HG03135 (cell line): ENCODE measurements around the gene PPM1M.
A peak's percentile ranks its signal among the peaks of the same experiment; 100 is the strongest.
"Not testable (repeated sequence)": the region's sequence is repeated elsewhere in the genome, so short reads cannot be mapped to it uniquely, and the experiment has no call there.

Source experiments
- ATAC-seq: cut with Tn5 transposase; IDR thresholded peaks from one replicate; pipeline ENCODE4 v1.9.1; 2021; ENCODE audit warnings: mild to moderate bottlenecking, moderate library complexity; ENCODE audit not compliant: unreplicated experiment

PPM1M gene

DNA sequence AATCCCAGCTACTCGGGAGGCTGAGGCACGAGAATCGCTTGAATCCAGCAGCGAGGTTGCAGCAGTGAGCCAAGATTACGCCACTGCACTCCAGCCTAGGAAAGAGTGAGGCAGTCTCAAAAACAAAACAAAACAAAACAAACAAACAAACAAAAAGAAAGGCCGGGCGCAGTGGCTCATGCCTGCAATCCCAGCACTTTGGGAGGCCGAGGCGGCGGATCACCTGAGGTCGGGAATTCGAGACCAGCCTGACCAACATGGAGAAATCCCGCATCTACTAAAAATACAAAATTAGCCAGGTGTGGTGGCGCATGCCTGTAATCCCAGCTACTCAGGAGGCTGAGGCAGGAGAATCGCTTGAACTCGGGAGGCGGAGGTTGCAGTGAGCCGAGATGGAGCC, 29.2 kb downstream of the PPM1M start:
- ATAC-seq, result not testable (repeated sequence)

DNA sequence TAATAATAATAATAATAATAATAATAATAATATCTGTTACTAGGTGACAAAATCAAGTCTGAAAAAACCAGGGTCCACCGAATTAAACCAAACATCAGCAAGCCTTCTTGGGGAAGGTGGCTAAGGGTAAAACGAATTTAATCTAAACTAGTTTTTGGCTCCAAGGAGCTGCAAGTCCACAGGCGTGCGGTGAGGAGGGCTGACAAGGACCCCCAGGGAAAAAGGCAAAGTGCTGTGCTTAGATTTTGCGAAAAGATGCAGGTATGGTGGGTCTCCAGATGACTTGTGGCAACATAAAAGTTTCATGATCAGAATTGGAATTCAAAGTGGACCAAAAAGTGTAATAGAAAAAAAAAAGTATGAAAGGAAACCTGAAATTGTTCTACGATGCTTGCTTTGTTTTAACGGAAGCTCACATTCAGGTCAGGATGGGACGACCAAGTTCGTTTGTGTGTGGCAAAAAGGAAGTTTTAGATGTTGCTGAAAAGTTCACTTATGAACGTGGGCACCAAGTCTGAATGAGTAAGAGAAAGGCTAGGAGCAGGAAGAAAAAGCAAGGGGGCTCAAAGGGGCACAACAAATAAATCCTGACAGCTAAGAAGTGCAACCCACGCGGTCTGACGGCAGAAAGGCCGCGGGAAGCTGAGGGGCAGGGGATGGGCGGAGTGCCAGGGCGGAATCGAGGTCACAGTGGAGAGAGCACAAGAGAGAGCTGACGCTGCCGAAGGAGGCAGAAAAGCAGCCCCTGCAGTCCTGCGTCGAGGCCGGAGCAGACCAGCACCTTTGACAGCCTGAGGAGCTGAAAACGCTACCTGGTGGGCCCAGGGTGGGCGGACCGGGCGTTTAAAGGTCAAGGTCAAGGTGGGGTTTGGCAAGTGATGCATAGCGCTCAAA, 31.8 kb downstream of the PPM1M start:
- no peak for ATAC-seq

DNA sequence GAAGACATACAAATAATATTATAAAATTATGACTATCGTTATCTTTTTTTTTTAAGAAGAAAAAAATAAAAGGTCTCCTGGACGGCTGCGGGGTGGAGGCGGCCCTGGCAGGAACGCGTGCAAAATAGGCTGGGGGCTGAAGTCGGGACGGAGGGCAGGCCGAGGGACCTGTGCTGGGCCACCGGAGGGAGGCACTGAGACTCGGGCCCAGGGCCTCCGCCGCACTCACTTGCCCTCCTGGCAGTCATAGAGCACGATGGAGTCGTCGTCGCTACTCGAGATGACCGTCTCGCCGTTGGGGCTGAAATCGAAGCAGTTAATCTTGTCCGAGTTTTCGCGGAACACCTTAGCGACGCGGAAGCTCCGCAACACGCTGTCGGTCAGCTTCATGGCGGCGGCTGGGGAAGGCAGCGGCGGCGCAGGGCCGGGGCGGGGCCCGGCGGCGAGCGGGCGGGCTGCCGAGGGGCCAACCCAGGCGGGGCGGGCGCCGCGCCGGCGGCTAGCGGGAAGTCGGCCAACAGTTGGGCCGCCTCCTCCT, 32.5 kb downstream of the PPM1M start:
- peak; percentile 49 for ATAC-seq

DNA sequence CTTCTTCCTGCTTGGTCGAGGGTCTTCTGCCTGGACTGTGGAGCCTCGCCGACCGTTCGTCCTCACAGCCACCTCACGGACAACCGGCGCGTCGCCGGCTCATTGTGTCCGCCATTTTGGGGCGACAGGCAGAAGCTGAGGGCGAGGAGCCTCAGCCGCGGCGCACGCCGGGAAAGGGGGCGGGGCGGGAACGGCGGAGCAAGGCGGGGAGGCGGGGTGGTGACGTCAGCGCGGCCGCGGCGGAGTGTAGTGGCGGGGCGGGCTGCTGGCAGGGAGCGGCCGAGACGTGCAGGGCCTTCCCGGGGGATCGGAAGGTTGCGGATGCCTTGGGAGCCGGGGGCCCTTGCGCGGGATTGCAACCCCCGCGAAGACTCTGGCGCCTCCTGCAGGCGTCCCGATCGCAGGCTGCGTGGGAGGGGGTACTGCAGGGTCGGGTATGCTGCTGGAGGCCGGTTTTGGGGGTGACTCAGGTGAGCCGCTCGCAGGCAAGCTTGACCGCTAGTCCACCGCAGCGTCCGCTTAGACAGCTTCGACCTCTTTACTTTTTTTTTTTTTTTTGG, 33.0 kb downstream of the PPM1M start, which contains the start of gene WDR82:
TSS of gene WDR82 (minus strand) at position 140 of the 560 bp plus-strand sequence. CDS start 288 bp downstream, outside the sequence.
- peak; percentile 79 for ATAC-seq

DNA sequence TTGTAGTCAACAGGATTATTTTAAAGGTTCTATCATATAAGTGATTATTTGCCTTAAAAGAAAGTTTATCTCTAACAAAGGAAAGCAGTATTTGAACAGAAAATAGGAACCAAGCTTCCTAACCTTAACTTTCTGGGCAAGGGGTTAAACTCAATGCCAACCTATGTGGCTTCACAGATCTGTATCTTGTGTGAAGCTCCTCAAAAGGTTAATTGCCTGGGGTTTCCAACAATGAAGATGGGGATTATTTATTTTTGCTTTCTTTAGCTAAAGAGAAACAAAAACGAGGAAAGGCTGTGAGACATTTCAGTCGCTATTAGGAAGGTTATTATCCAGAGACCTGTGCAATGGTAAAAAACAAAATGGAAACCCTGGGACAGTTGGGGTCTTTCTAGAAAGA, 34.0 kb downstream of the PPM1M start:
- ATAC-seq, result no peak

DNA sequence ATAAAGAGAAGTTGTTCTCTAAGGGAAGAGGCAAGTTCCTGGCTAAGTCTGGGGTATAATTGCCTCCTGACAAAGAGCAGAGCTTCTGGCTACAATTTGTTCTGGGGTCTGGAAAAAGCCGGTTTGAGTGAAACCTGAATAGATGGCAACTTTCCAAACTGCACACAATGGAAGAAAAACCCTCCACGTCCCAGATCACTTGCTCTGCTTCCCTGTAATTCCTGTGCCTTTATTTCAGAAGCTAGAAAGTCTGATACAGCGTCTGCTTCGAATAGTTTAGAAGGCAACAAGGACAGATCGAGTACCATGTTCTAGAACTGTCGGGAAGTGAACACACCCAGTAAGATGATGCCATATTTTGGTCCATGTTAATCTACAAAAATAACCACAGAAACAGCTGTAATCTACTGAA, 34.5 kb downstream of the PPM1M start:
- no peak for ATAC-seq

DNA sequence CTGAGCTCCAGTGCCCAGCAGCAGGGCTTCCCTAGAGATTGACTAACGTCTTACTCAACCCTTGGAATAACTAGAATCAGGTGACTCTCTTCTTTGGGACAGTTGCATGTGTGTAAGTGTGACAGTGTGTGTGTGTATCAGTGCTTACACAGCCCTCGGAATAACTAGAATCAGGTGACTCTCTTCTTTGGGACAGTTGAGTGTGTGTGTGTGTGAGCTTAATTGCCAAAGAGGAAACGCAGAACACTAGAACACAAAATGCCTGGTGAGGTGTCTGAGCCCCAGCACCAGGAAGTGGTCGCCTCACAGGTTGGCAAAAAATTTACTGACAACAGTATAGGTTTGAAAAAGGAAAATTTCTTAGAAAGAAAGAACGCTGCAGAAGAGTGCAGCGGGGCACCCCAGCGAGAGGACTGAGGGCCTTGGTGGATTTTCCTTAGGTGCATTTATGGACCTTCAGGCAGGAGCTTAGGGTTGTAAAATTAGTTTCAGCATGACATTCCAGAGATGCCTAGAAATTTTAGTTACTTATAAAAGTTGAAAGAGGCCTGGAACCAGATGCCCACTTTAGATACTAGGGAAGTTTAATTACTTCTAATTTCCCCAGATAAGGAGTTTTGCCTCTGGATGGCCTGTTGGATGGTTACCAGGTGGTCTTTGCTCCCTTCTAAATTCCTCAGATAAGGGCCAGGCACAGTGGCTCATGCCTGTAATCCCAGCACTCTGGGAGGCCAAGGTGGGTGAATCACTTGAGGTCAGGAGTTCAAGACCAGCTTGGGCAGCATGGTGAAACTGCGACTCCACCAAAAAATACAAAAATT, 36.6 kb downstream of the PPM1M start:
- no peak for ATAC-seq

DNA sequence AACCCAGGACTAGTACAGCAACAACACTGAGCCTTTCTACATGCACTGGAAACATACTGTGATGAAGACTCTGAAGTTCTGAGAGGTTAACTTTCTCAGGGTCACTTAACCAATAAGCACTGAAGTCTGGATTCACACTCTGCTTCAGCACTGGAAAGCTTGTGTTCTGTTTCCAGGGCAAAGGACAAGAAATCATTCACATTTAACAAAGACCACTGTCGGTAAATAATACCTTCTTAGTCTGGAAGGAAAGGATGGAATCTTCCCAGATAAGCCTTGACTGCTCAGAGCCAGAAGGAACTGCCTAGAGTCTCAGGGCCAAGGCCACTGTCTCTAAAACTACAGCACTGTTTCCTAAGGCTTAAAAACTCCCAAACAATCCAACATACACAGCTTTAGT, 37.7 kb downstream of the PPM1M start:
- no peak for ATAC-seq

DNA sequence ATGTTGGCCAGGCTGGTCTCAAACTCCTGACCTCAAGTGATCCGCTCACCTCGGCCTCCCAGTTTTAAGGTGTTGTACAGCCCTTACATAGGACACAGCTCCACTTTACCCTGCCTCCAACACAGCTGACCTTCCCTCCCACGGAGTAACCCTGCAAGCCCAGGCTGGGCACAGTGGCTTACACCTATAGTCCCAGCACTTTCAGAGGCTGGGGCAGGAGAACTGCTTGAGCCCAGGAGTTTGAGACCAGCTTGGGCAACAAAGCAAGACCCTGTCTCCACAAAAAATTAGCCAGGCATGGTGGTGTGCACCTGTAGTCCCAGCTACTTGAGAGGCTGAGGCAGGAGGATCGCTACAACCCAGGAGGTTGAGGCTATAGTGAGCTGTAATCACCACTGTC, 38.5 kb downstream of the PPM1M start:
- not testable (repeated sequence) for ATAC-seq

DNA sequence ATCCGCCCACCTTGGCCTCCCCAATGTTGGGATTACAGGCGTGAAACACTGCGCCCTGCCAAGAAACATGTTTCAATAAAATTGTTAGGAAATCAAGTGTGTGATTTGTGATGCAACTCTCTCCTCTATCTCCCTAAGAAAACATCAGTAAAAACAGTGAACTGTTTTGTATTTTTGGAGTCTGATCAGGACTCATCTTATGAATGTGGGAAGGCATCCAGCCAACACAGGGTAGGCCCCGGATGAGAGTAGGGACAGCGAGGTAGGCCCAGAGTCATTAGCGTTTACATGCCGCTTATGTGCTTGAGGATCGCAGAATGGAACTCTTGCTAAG, 41.2 kb downstream of the PPM1M start:
- no peak for ATAC-seq

DNA sequence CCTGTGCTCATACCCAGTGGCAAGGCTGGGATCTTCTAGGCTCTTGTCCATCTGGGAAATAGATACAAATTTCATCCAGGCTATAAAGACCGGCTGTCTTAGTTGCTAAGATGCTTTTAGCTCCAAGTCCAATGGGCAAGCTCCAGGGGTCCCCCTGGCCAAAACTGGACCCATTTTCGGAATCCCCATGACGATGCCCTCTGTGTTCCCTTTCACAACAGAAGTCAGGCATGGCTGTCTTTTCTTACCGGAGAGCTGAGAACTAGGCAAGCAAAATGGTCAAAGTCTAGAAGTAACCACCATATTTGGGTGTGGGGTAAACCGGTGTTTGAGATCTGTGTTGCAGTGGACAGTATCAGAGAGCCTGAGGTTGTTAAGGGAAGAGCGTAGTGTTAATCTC, 43.1 kb downstream of the PPM1M start:
- no peak for ATAC-seq

DNA sequence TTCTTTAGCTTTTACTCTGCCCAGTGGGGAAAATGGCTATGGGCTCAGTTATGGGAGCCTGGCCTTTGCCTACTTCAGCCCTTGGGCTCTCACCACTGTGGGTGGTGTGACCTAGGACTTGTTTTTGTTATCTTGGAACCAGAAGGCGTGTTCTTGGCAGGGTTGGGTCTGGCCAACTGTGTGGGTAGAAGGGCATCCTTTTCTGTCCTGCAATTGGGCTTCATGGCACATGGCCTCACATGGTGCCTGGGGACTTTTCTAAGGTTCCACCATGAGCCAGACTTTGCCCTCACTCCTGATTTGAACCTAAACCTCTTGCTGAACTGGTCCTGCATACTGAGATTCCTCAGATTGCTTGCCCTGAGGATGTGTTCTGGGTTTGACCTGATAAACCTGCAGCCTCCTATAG, 43.8 kb downstream of the PPM1M start:
- no peak for ATAC-seq

DNA sequence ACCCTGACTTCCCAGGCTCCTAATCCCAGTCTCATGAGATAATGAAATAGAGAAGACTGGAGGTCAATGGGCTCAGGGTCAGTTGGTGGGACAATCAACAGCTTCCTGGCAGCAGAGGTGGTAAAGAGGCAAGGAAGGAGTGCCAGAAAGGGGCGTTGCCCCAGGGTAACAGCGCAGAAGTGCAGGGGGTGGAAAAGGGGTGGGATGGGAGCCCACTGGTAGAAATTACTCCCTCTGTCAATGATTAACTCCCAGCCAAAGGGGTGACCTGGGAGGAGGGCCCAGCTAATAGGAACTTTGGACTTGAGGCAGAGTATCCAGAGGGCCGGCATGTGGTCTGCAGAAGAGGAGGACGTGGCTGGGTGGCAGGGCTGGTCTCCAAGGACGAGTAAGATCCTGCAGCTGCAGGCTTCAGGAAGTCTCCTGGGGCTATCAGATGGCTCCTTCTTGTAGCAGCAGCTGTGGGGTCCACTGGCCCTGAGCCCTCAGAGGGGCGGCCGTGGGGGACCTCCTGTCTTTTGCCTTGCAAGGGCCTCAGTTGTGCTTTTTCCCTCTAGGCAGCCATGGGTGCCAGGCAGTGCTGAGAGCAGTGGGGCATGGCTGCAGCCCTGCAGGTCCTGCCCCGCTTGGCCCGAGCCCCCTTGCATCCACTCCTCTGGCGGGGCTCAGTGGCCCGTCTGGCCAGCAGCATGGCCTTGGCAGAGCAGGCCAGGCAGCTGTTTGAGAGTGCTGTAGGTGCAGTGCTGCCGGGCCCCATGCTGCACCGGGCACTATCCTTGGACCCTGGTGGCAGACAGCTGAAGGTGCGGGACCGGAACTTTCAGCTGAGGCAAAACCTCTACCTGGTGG, 44.4 kb downstream of the PPM1M start:
- no peak for ATAC-seq

DNA sequence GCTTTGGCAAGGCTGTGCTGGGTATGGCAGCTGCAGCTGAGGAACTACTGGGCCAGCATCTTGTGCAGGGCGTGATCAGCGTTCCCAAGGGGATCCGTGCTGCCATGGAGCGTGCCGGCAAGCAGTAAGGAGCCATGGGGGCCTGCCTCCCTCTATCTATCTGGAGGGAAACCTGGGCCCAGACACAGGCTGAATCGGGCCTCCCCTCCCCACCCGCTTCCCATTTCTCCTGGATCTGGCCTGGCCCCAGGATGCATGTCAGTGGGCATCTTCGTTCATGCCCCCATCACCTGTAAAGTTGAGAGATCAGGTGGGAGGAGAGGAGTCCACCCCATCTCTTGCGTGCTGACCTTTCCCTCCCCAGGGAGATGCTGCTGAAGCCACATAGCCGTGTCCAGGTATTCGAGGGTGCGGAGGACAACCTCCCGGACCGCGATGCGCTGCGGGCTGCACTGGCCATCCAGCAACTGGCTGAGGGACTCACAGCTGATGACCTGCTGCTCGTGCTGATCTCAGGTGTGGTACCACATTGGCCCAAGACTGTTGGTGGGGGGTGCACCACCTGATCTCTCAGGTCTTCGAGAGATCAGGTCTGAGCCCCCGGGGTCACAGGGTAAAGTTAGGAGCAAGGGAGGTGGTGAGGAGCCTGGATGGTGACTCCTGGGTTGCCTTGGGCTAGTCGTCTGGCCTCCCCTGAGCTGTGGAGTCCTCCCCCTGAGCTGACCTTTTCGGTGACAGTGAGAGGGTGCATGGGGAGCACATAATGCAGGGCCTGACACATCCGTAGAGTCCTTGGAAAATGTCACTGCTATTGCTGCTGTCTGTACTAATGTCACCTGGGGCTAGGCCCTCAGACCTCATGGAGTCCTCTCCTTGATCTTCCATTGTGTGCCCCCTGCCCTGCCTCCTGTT, 45.3 kb downstream of the PPM1M start:
- ATAC-seq, result no peak

DNA sequence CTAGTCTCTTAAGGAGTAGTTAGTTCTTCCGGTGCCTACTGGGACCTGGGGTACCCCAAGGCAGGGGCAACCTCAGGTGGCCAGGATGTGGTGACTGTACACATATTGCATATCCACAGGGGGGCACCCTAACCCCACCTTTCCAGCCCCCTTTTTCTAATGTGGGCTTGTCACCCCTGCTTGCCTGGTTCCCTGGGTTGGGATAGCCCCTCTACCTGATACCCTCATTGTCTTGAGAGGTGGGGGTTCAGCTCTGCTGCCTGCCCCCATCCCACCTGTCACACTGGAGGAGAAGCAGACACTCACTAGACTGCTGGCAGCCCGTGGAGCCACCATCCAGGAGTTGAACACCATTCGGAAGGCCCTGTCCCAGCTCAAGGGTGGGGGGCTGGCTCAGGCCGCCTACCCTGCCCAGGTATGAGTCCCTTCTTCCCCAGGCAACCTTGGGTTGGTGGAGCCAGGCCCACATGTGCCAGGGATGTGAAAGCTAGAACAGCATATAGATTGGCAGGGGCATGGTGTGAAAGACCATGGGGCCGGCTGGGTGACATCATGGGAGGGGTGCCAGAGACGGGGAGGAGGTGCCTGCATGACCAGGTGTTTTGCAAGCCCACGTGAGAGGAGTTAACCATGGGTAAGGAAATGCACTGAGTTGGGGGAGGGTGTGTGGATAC, 46.1 kb downstream of the PPM1M start:
- ATAC-seq, result no peak

DNA sequence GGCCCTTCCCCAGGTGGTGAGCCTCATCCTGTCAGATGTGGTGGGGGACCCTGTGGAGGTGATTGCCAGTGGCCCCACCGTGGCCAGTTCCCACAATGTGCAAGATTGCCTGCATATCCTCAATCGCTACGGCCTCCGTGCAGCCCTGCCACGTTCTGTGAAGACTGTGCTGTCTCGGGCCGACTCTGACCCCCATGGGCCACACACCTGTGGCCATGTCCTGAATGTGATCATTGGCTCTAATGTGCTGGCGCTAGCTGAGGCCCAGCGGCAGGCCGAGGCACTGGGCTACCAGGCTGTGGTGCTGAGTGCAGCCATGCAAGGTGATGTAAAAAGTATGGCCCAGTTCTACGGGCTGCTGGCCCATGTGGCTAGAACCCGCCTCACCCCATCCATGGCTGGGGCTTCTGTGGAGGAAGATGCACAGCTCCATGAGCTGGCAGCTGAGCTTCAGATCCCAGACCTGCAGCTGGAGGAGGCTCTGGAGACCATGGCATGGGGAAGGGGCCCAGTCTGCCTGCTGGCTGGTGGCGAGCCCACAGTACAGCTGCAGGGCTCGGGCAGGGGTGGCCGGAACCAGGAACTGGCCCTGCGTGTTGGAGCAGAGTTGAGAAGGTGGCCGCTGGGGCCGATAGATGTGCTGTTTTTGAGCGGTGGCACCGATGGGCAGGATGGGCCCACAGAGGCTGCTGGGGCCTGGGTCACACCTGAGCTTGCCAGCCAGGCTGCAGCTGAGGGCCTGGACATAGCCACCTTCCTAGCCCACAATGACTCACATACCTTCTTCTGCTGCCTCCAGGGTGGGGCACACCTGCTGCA, 46.9 kb downstream of the PPM1M start:
- no peak for ATAC-seq

DNA sequence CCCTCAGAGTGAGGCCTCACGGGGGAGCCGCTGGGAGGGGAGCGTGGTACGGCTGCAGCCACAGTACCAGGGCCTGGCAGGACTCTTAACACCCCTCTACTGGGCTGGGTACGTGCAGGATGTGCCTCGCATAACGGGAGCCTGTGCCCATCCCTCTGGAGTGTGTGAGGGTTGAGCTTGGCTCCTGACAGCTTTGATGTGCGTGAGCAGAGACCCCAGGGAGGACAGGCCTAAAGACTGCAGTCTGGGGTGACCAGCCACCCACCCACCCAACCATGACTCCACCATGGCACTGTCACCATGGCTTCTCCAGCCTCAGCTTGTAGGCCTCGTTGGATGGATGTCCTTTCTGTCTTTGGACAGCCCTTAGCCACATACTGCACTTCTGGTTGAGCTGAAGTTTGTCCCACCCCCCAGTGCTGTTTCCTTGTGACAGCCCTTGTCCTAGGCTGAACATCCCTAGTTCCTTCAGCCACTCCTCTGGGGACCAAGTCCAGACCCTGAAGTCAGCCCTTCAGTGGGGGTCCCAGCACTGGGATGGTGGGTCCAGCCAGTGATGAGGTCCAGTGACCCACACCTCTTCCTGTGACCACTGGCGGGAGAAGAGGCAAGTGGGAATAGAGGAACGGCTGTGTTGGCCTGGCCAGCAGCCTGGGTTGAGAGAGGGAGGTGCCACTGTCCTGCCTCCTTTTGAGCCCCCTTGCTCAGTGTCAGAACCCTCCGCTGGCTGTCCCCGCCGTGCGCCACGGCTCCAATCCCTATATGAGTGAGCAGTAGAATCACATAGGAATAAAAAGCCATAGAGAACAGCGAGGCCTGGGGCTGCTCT, 48.1 kb downstream of the PPM1M start:
- ATAC-seq, result no peak
